ENCODE measurements around the gene IRAK2. TPM values are rescaled to one million over a fixed set of nuclear protein-coding genes. Genes with fewer than 3 reads are reported as not detected.

The IRAK2 gene
- total RNA-seq, 1 donor from 2014 or later, result 2.0 TPM

DNA sequence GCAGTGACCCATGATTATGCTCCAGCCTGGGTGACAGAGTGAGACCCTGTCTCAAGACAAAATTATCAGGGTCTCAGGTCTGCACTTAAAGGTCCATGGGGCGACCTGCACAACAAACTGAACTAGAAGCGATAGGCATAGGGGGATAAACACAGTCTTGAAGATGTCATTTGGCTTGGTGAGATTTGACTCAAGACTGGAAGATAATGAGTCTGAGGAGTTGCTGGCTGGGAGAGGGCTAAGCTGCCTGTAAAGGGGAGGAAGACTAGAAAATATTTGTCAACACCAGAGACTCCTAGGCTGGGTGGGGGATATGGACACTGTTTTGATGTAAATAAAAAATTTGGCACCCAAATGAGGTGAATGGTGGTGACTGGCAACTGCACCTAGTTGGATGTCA is 108.3 kb downstream of the IRAK2 start:
- Histone ChIP-seq H3K4me1 (ENCODE audit: insufficient read depth, low read length) (peaks cover 4% of the 10 kb centered on the region), H3K27ac (ENCODE audit: low read depth, low read length) (no peak overlapping the region), H3K9ac (ENCODE audit: low read length) (no peak overlapping the region), H4K20me1 (ENCODE audit: insufficient read depth, low read length) (peaks cover 87% of the 10 kb centered on the region), H3K36me3 (ENCODE audit: insufficient read depth, low read length) (peaks cover 14% of the 10 kb centered on the region), H3K9me3 (ENCODE audit: insufficient read depth, low read depth, low read length) (no peaks in the 10 kb centered on the region), H3K4me2 (ENCODE audit: low read length) (no peak overlapping the region), H3K4me3 (ENCODE audit: insufficient read depth, low read depth, low read length) (no peak overlapping the region), H3K27me3 (ENCODE audit: insufficient read depth, low read length) (no peaks in the 10 kb centered on the region), H2AFZ (ENCODE audit: low read depth, low read length) (no peak overlapping the region), H3K79me2 (ENCODE audit: insufficient read depth, low read length) (peaks cover 92% of the 10 kb centered on the region)
- Mint-ChIP-seq H3K36me3 (ENCODE audit: low read depth, unreplicated experiment) (peaks cover 22% of the 10 kb centered on the region), H3K9me3 (ENCODE audit: unreplicated experiment) (no peaks in the 10 kb centered on the region), H3K27me3 (ENCODE audit: low read depth, unreplicated experiment) (no peaks in the 10 kb centered on the region), H3K4me3 (ENCODE audit: unreplicated experiment) (no peak overlapping the region), H3K27ac (ENCODE audit: unreplicated experiment) (no peak overlapping the region), H3K4me1 (ENCODE audit: low read depth, unreplicated experiment) (peaks cover 10% of the 10 kb centered on the region)
- no peak for DNase-seq (ENCODE audit: low read depth)
- TF ChIP-seq EZH2 (IDR thresholded peaks at IDR 0.05; ENCODE audit: insufficient read depth, low read length) (no peak), CTCF (IDR thresholded peaks at IDR 0.05; ENCODE audit: insufficient read depth, low read depth, low read length) (no peak)
- no peak for FAIRE-seq

- FAIRE-seq, result no peak
- H4K20me1 ChIP-seq (ENCODE audit: insufficient read depth, low read length), result peaks cover 86% of the 10 kb centered on the region
- H3K9me3 Mint-ChIP-seq (ENCODE audit: unreplicated experiment), result no peaks in the 10 kb centered on the region
- H3K27ac Mint-ChIP-seq (ENCODE audit: unreplicated experiment), result no peak overlapping the region
- H3K4me1 ChIP-seq (ENCODE audit: insufficient read depth, low read length), result peaks cover 4% of the 10 kb centered on the region
- no peak overlapping the region for H3K4me2 ChIP-seq (ENCODE audit: low read length)
- no peaks in the 10 kb centered on the region for H3K27me3 Mint-ChIP-seq (ENCODE audit: low read depth, unreplicated experiment)
- peaks cover 17% of the 10 kb centered on the region for H3K36me3 ChIP-seq (ENCODE audit: insufficient read depth, low read length)
- no peak overlapping the region for H3K4me3 ChIP-seq (ENCODE audit: insufficient read depth, low read depth, low read length)
- H3K9ac ChIP-seq (ENCODE audit: low read length), result no peak overlapping the region
- no peaks in the 10 kb centered on the region for H3K27me3 ChIP-seq (ENCODE audit: insufficient read depth, low read length)
- no peak overlapping the region for H3K4me3 Mint-ChIP-seq (ENCODE audit: unreplicated experiment)
- peaks cover 84% of the 10 kb centered on the region for H3K79me2 ChIP-seq (ENCODE audit: insufficient read depth, low read length)
- H2AFZ ChIP-seq (ENCODE audit: low read depth, low read length), result no peak overlapping the region
- no peaks in the 10 kb centered on the region for H3K9me3 ChIP-seq (ENCODE audit: insufficient read depth, low read depth, low read length)
- DNase-seq (ENCODE audit: low read depth), result peak; percentile 37
- H3K36me3 Mint-ChIP-seq (ENCODE audit: low read depth, unreplicated experiment), result peaks cover 22% of the 10 kb centered on the region
- H3K27ac ChIP-seq (ENCODE audit: low read depth, low read length), result no peak overlapping the region
- H3K4me1 Mint-ChIP-seq (ENCODE audit: low read depth, unreplicated experiment), result peaks cover 10% of the 10 kb centered on the region
- no peak for TF ChIP-seq CTCF (IDR thresholded peaks at IDR 0.05; ENCODE audit: insufficient read depth, low read depth, low read length)
- TF ChIP-seq EZH2 (IDR thresholded peaks at IDR 0.05; ENCODE audit: insufficient read depth, low read length), result no peak
Measured at GRCh38 chr3:10273702-10274305, 109.1 kb downstream of the IRAK2 start.

DNA sequence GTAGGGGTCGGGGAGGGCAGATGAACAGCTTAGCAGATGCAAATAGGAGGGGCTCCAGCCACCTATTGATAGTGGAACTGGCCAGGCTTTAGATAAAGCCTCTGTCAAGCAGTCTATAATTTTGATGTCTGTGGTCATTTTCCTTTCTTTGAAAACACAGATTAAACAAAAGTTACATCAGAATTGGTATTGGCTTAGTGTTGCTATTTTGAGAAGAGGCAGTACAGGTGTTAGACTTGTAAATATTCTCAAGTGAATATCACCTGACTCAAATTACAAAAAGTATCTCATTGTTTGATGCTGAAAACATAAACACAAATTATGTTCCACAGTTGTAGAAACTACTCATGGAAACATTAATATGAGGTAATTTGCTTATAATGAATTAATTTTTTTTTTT is 109.9 kb downstream of the IRAK2 start:
- DNase-seq (ENCODE audit: low read depth) (no peak), FAIRE-seq (no peak)
- H3K36me3 Mint-ChIP-seq (ENCODE audit: low read depth, unreplicated experiment), result peaks cover 21% of the 10 kb centered on the region
- Histone ChIP-seq H2AFZ (ENCODE audit: low read depth, low read length) (no peak overlapping the region), H3K4me1 (ENCODE audit: insufficient read depth, low read length) (peaks cover 4% of the 10 kb centered on the region), H3K4me3 (ENCODE audit: insufficient read depth, low read depth, low read length) (no peak overlapping the region), H3K9ac (ENCODE audit: low read length) (no peak overlapping the region), H3K4me2 (ENCODE audit: low read length) (no peak overlapping the region), H4K20me1 (ENCODE audit: insufficient read depth, low read length) (peaks cover 80% of the 10 kb centered on the region), H3K36me3 (ENCODE audit: insufficient read depth, low read length) (peaks cover 16% of the 10 kb centered on the region), H3K27me3 (ENCODE audit: insufficient read depth, low read length) (no peaks in the 10 kb centered on the region), H3K9me3 (ENCODE audit: insufficient read depth, low read depth, low read length) (no peaks in the 10 kb centered on the region), H3K27ac (ENCODE audit: low read depth, low read length) (no peak overlapping the region), H3K79me2 (ENCODE audit: insufficient read depth, low read length) (peaks cover 77% of the 10 kb centered on the region)
- no peak overlapping the region for H3K4me3 Mint-ChIP-seq (ENCODE audit: unreplicated experiment)
- TF ChIP-seq EZH2 (IDR thresholded peaks at IDR 0.05; ENCODE audit: insufficient read depth, low read length), result no peak
- TF ChIP-seq CTCF (IDR thresholded peaks at IDR 0.05; ENCODE audit: insufficient read depth, low read depth, low read length), result no peak
- no peaks in the 10 kb centered on the region for H3K27me3 Mint-ChIP-seq (ENCODE audit: low read depth, unreplicated experiment)
- H3K27ac Mint-ChIP-seq (ENCODE audit: unreplicated experiment), result no peak overlapping the region
- peaks cover 10% of the 10 kb centered on the region for H3K4me1 Mint-ChIP-seq (ENCODE audit: low read depth, unreplicated experiment)
- H3K9me3 Mint-ChIP-seq (ENCODE audit: unreplicated experiment), result no peaks in the 10 kb centered on the region

All from astrocyte (in vitro differentiated cells and primary cell).